Measurements from ENCODE around the gene FBXL22. TPM values are rescaled to one million over a fixed set of nuclear protein-coding genes. Genes with fewer than 3 reads are reported as not detected.

FBXL22 gene
- total and polyA plus RNA-seq, 2 experiments from 2014 or later, result 0.60 to 1.3 TPM

DNA sequence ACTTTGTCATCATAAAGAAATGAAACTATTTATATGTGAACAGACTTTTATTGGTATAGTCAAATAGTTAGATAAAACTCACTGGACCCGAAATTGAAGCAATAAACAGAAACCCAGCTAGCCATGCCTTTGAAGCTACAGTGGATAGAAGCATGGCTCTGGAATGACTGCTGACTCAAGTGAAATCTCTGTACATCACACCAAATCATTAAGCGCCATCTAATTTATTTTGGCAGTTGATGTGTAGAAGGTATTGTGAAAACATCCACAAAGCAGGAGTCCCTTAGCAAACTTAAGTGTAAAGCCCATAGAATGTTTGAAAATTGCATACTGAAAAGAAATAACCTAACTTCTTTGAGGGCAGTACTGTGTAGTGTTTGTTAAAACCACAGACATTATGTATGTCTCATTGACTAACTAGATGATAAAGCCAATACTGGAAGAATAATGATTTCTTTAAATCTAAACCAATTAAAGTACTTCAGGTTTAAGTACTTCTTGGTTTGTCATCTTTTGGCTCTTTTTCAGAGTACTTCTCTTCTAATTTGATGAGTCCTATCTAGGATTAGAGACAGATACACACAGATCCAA lies 42.8 kb upstream of the FBXL22 start:
- Histone ChIP-seq H3K36me3 (replicated peaks; ENCODE audit: insufficient read depth, low read depth) (no peaks in the 10 kb centered on the region), H3K9me3 (ENCODE audit: low read depth) (no peaks in the 10 kb centered on the region), H4K20me1 (ENCODE audit: insufficient read depth, poor library complexity, severe bottlenecking) (no peaks in the 10 kb centered on the region), H3K4me3 (no peak overlapping the region), H3K27ac (peak overlapping the region; percentile 84), H3K4me2 (no peak overlapping the region), H2AFZ (no peak overlapping the region), H3K4me1 (ENCODE audit: insufficient read depth) (peaks cover 25% of the 10 kb centered on the region), H3K9me2 (replicated peaks; ENCODE audit: insufficient read depth) (no peaks in the 10 kb centered on the region), H3K27me3 (no peaks in the 10 kb centered on the region), H3K79me2 (peaks cover 42% of the 10 kb centered on the region)
- 69% methylated on average over 2 of the region's 2 CpGs for WGBS (ENCODE audit: low lambda C conversion rate, missing lambda C conversion rate)
- no peak for TF ChIP-seq EZH2 (IDR thresholded peaks at IDR 0.05; ENCODE audit: borderline replicate concordance)
- TF ChIP-seq, protein P1, sequence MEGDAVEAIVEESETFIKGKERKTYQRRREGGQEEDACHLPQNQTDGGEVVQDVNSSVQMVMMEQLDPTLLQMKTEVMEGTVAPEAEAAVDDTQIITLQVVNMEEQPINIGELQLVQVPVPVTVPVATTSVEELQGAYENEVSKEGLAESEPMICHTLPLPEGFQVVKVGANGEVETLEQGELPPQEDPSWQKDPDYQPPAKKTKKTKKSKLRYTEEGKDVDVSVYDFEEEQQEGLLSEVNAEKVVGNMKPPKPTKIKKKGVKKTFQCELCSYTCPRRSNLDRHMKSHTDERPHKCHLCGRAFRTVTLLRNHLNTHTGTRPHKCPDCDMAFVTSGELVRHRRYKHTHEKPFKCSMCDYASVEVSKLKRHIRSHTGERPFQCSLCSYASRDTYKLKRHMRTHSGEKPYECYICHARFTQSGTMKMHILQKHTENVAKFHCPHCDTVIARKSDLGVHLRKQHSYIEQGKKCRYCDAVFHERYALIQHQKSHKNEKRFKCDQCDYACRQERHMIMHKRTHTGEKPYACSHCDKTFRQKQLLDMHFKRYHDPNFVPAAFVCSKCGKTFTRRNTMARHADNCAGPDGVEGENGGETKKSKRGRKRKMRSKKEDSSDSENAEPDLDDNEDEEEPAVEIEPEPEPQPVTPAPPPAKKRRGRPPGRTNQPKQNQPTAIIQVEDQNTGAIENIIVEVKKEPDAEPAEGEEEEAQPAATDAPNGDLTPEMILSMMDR (IDR thresholded peaks at IDR 0.05; ENCODE audit: poor library complexity), result no peak
- no peak for TF ChIP-seq EZH2phosphoT487 (IDR thresholded peaks at IDR 0.05; ENCODE audit: low read depth, severe bottlenecking, unreplicated experiment)
- DNase-seq (ENCODE audit: low spot score), result no peak

DNA sequence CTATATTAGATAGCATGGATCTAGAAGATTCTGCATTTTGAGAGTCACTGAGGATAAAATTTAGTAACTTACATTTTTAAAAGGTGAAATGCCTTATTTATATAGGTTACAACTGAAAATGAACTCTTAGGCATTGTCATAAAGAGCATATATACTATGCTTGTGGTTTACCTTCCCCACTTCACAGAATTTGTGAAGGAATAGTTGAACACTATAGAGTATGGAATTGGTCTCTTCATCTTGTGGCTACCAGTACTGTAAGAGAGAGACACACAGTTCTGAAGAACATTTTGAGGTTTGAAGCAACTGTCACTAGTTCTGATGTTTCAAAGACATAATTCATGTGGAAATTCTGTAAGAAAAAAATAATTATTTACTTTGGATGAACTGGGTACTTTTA lies 41.7 kb upstream of the FBXL22 start:
- H3K9me3 ChIP-seq (ENCODE audit: low read depth), result no peaks in the 10 kb centered on the region
- H3K36me3 ChIP-seq (replicated peaks; ENCODE audit: insufficient read depth, low read depth), result no peaks in the 10 kb centered on the region
- H4K20me1 ChIP-seq (ENCODE audit: insufficient read depth, poor library complexity, severe bottlenecking), result no peaks in the 10 kb centered on the region
- TF ChIP-seq EZH2 (IDR thresholded peaks at IDR 0.05; ENCODE audit: borderline replicate concordance) (no peak), EZH2phosphoT487 (IDR thresholded peaks at IDR 0.05; ENCODE audit: low read depth, severe bottlenecking, unreplicated experiment) (no peak)
- TF ChIP-seq, protein P1 (IDR thresholded peaks at IDR 0.05; ENCODE audit: poor library complexity), result no peak
- H3K27ac ChIP-seq, result no peak overlapping the region
- H3K4me1 ChIP-seq (ENCODE audit: insufficient read depth), result peaks cover 25% of the 10 kb centered on the region
- H3K4me3 ChIP-seq, result no peak overlapping the region
- no peaks in the 10 kb centered on the region for H3K9me2 ChIP-seq (replicated peaks; ENCODE audit: insufficient read depth)
- no peak overlapping the region for H2AFZ ChIP-seq
- no peak overlapping the region for H3K4me2 ChIP-seq
- no peaks in the 10 kb centered on the region for H3K27me3 ChIP-seq
- DNase-seq (ENCODE audit: low spot score), result no peak
- H3K79me2 ChIP-seq, result peaks cover 31% of the 10 kb centered on the region

DNA sequence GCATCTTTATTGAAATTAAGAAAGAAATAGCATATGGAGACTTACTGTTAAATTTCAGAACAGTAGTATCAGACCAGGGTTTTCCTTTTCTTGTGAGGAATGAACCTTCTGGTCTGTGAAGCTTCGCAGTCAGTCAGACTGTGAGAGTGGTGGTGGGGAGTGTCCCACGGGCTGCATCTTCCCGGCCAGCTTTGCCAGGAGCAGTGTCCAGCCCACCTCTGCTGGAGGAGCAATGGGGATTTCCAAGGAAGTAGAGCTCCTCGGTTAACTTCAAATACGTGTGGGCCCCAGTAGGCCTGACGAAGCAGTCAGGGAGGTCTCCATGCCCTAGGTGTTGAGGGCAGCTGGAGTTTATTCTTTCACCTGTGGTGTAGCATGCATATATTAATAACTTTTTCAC lies 40.9 kb upstream of the FBXL22 start:
- Histone ChIP-seq H3K9me2 (replicated peaks; ENCODE audit: insufficient read depth) (no peaks in the 10 kb centered on the region), H3K27me3 (no peaks in the 10 kb centered on the region), H3K4me3 (no peak overlapping the region), H2AFZ (no peak overlapping the region), H3K9me3 (ENCODE audit: low read depth) (no peaks in the 10 kb centered on the region), H3K4me2 (no peak overlapping the region), H3K27ac (no peak overlapping the region), H3K79me2 (peaks cover 29% of the 10 kb centered on the region), H3K36me3 (replicated peaks; ENCODE audit: insufficient read depth, low read depth) (no peaks in the 10 kb centered on the region), H4K20me1 (ENCODE audit: insufficient read depth, poor library complexity, severe bottlenecking) (no peaks in the 10 kb centered on the region), H3K4me1 (ENCODE audit: insufficient read depth) (peaks cover 25% of the 10 kb centered on the region)
- 91% methylated on average over 6 of the region's 6 CpGs for WGBS (ENCODE audit: low lambda C conversion rate, missing lambda C conversion rate)
- TF ChIP-seq EZH2phosphoT487 (IDR thresholded peaks at IDR 0.05; ENCODE audit: low read depth, severe bottlenecking, unreplicated experiment), result no peak
- TF ChIP-seq, protein P1 (IDR thresholded peaks at IDR 0.05; ENCODE audit: poor library complexity), result no peak
- no peak for DNase-seq (ENCODE audit: low spot score)

DNA sequence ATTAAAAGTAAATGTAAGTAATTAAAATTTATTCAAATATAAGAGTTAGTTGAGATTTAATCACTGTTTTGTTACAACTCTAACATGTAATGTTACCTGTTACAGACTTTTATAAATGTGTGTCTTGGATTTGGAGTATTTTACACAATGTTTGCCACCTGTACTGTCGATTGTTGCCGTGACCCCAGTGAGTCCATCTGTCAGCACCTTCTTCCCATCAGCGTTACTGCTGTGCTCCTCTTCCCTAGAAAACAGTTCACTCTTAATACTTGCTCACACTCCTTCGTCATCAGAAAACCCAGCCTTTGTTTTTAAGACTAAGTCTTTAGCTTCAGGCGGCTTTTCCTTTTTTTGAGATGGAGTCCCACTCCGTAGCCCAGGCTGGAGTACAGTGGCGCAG lies 40.5 kb upstream of the FBXL22 start:
- Histone ChIP-seq H3K36me3 (replicated peaks; ENCODE audit: insufficient read depth, low read depth) (no peaks in the 10 kb centered on the region), H4K20me1 (ENCODE audit: insufficient read depth, poor library complexity, severe bottlenecking) (no peaks in the 10 kb centered on the region), H3K9me3 (ENCODE audit: low read depth) (no peaks in the 10 kb centered on the region), H3K27ac (no peak overlapping the region), H3K4me1 (ENCODE audit: insufficient read depth) (peaks cover 25% of the 10 kb centered on the region), H3K4me2 (no peak overlapping the region), H3K9me2 (replicated peaks; ENCODE audit: insufficient read depth) (no peaks in the 10 kb centered on the region), H3K4me3 (no peak overlapping the region), H2AFZ (no peak overlapping the region), H3K79me2 (peaks cover 29% of the 10 kb centered on the region), H3K27me3 (no peaks in the 10 kb centered on the region)
- no peak for DNase-seq (ENCODE audit: low spot score)
- 100% methylated on average over 7 of the region's 7 CpGs for WGBS (ENCODE audit: low lambda C conversion rate, missing lambda C conversion rate)
- no peak for TF ChIP-seq EZH2 (IDR thresholded peaks at IDR 0.05; ENCODE audit: borderline replicate concordance)
- TF ChIP-seq, protein P1 (IDR thresholded peaks at IDR 0.05; ENCODE audit: poor library complexity), result no peak
- TF ChIP-seq EZH2phosphoT487 (IDR thresholded peaks at IDR 0.05; ENCODE audit: low read depth, severe bottlenecking, unreplicated experiment), result no peak
